ENCODE measurements around the gene UTS2B. TPM values are rescaled to one million over a fixed set of nuclear protein-coding genes. Genes with fewer than 3 reads are reported as not detected.

The UTS2B gene
- total and polyA plus RNA-seq, 2 of the 4 experiments (the other 2 are of a cell fraction): 0.72 to 0.79 TPM

DNA sequence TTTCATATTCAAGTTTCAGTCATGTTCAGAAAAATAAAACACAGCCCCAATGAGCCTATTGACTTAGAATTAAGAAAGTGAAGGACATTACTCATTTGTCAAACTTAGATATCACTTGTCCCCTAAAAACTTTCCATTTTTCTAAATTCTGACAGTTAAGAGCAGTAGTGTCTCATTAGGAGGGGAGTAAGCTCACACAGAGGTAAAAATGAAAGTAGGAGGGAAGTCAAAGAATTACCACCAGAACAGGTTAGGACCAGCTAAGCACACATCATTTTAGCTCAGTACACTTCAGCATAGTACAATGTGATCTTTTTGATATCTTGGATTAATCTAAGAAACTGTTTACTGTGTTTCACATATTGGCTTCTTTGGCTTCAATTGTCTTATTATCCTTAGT, 67.0 kb downstream of the UTS2B start:
- no peaks in the 10 kb centered on the region for H3K9me1 ChIP-seq (ENCODE audit: insufficient read depth, low read length)
- no peak overlapping the region for H3K14ac ChIP-seq (replicated peaks; ENCODE audit: low read depth, low read length)
- no peak overlapping the region for H3K56ac ChIP-seq (ENCODE audit: extremely low read depth, insufficient read depth, low read length)
- H3K36me3 ChIP-seq (ENCODE audit: control insufficient read depth, insufficient read depth, low read length): no peaks in the 10 kb centered on the region
- no peak overlapping the region for H3K23ac ChIP-seq (ENCODE audit: low read depth, low read length)
- H3K4ac ChIP-seq (ENCODE audit: low read depth, low read length): no peak overlapping the region
- no peaks in the 10 kb centered on the region for H3K79me1 ChIP-seq (ENCODE audit: low read depth in 1 of 2, low read length in 2 of 2)
- DNase-seq (no peak), ATAC-seq (ENCODE audit: low read depth) (no peak)
- in situ Hi-C loops (cut with MboI; ENCODE audit: low sequenced_read_pairs) (no loop called here), dilution Hi-C loops (cut with HindIII; ENCODE audit: low sequenced_read_pairs, unreplicated experiment) (no loop called here), intact Hi-C loops (cut with micrococcal nuclease) (no loop called here)
- no peaks in the 10 kb centered on the region for H3K4me1 ChIP-seq (ENCODE audit: control insufficient read depth, insufficient read depth, low read length)
- H2AK5ac ChIP-seq (ENCODE audit: low read depth, low read length): no peak overlapping the region
- ChIA-PET CTCF (no interaction called here), POLR2A (ENCODE audit: unreplicated experiment) (no interaction called here)
- H2AFZ ChIP-seq (replicated peaks; ENCODE audit: low read length, poor library complexity): no peak overlapping the region
- no peak overlapping the region for H4K91ac ChIP-seq (ENCODE audit: insufficient read depth, low read depth, low read length)
- no peaks in the 10 kb centered on the region for H3K27me3 ChIP-seq (ENCODE audit: control insufficient read depth, insufficient read depth, low read length)
- no peaks in the 10 kb centered on the region for H4K20me1 ChIP-seq (ENCODE audit: insufficient read depth, low read length)
- no peak overlapping the region for H2BK120ac ChIP-seq (ENCODE audit: low read depth, low read length)
- H3K4me2 ChIP-seq (ENCODE audit: low read depth, low read length): peak overlapping the region; percentile 37; the same call in 1 of the 2 replicates
- no peak overlapping the region for H3K9ac ChIP-seq (ENCODE audit: low read depth, low read length)
- no peak overlapping the region for H3K4me3 ChIP-seq (ENCODE audit: insufficient read depth, low read depth, low read length)
- H3K27ac ChIP-seq (ENCODE audit: insufficient read depth, low read length): no peak overlapping the region
- H4K8ac ChIP-seq (ENCODE audit: low read depth in 2 of 2, low read length in 2 of 2): no peak overlapping the region
- H4K5ac ChIP-seq (ENCODE audit: low read depth, low read length): no peak overlapping the region
- H3K9me3 ChIP-seq (ENCODE audit: control insufficient read depth, insufficient read depth, low read length): no peaks in the 10 kb centered on the region
- no peak overlapping the region for H2BK20ac ChIP-seq (ENCODE audit: low read depth, low read length)
- H2BK15ac ChIP-seq (ENCODE audit: low read depth, low read length): no peak overlapping the region
- H2AK9ac ChIP-seq (replicated peaks; ENCODE audit: low read depth, low read length, poor library complexity): no peak overlapping the region
- no peak overlapping the region for H2BK5ac ChIP-seq (ENCODE audit: low read depth, low read length, poor library complexity, severe bottlenecking)
- TF ChIP-seq MAZ (IDR thresholded peaks at IDR 0.05; ENCODE audit: borderline replicate concordance, low read depth, low read length): no peak
- TF ChIP-seq MXI1 (IDR thresholded peaks at IDR 0.05; ENCODE audit: borderline replicate concordance, low read depth, low read length): no peak
- no peak for TF ChIP-seq BHLHE40 (IDR thresholded peaks at IDR 0.05; ENCODE audit: low read depth, low read length)
- TF ChIP-seq FOS (IDR thresholded peaks at IDR 0.05; ENCODE audit: low read depth, low read length): no peak
- TF ChIP-seq RCOR1 (IDR thresholded peaks at IDR 0.05; ENCODE audit: insufficient replicate concordance, low read length): no peak
- TF ChIP-seq, protein P1, sequence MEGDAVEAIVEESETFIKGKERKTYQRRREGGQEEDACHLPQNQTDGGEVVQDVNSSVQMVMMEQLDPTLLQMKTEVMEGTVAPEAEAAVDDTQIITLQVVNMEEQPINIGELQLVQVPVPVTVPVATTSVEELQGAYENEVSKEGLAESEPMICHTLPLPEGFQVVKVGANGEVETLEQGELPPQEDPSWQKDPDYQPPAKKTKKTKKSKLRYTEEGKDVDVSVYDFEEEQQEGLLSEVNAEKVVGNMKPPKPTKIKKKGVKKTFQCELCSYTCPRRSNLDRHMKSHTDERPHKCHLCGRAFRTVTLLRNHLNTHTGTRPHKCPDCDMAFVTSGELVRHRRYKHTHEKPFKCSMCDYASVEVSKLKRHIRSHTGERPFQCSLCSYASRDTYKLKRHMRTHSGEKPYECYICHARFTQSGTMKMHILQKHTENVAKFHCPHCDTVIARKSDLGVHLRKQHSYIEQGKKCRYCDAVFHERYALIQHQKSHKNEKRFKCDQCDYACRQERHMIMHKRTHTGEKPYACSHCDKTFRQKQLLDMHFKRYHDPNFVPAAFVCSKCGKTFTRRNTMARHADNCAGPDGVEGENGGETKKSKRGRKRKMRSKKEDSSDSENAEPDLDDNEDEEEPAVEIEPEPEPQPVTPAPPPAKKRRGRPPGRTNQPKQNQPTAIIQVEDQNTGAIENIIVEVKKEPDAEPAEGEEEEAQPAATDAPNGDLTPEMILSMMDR (conservative IDR thresholded peaks at IDR 0.05; ENCODE audit: low read depth, low read length): no peak
- TF ChIP-seq SMC3 (IDR thresholded peaks at IDR 0.05; ENCODE audit: low read depth, low read length): no peak
- TF ChIP-seq, protein P2, sequence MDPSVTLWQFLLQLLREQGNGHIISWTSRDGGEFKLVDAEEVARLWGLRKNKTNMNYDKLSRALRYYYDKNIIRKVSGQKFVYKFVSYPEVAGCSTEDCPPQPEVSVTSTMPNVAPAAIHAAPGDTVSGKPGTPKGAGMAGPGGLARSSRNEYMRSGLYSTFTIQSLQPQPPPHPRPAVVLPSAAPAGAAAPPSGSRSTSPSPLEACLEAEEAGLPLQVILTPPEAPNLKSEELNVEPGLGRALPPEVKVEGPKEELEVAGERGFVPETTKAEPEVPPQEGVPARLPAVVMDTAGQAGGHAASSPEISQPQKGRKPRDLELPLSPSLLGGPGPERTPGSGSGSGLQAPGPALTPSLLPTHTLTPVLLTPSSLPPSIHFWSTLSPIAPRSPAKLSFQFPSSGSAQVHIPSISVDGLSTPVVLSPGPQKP (IDR thresholded peaks at IDR 0.05; ENCODE audit: borderline replicate concordance, low read depth, low read length): no peak
- no peak for TF ChIP-seq RFX5 (IDR thresholded peaks at IDR 0.05; ENCODE audit: low read depth, low read length)
- no peak for TF ChIP-seq RAD21 (IDR thresholded peaks at IDR 0.05; ENCODE audit: low read length)
- TF ChIP-seq NFE2L2 (IDR thresholded peaks at IDR 0.05; ENCODE audit: low read depth, low read length): no peak
- no peak for TF ChIP-seq POLR2A (IDR thresholded peaks at IDR 0.05; ENCODE audit: low read depth, low read length)
- TF ChIP-seq, protein P3, sequence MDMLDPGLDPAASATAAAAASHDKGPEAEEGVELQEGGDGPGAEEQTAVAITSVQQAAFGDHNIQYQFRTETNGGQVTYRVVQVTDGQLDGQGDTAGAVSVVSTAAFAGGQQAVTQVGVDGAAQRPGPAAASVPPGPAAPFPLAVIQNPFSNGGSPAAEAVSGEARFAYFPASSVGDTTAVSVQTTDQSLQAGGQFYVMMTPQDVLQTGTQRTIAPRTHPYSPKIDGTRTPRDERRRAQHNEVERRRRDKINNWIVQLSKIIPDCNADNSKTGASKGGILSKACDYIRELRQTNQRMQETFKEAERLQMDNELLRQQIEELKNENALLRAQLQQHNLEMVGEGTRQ (IDR thresholded peaks at IDR 0.05; ENCODE audit: low read depth, low read length): no peak
- TF ChIP-seq MAFK (IDR thresholded peaks at IDR 0.05; ENCODE audit: low read depth, low read length): no peak
- TF ChIP-seq CEBPB (IDR thresholded peaks at IDR 0.05; ENCODE audit: low read depth, low read length): no peak
- no peak for TF ChIP-seq CHD1 (IDR thresholded peaks at IDR 0.05; ENCODE audit: low read depth, low read length)
- no TSS peak for BruUV-seq (replicated peaks)
- no peak overlapping the region for H3K18ac ChIP-seq (ENCODE audit: low read depth, low read length)

All from IMR-90 (cell line).